ENCODE measurements around the gene MFSD6.
A peak's percentile ranks its signal among the peaks of the same experiment; 100 is the strongest.

MFSD6 gene

DNA sequence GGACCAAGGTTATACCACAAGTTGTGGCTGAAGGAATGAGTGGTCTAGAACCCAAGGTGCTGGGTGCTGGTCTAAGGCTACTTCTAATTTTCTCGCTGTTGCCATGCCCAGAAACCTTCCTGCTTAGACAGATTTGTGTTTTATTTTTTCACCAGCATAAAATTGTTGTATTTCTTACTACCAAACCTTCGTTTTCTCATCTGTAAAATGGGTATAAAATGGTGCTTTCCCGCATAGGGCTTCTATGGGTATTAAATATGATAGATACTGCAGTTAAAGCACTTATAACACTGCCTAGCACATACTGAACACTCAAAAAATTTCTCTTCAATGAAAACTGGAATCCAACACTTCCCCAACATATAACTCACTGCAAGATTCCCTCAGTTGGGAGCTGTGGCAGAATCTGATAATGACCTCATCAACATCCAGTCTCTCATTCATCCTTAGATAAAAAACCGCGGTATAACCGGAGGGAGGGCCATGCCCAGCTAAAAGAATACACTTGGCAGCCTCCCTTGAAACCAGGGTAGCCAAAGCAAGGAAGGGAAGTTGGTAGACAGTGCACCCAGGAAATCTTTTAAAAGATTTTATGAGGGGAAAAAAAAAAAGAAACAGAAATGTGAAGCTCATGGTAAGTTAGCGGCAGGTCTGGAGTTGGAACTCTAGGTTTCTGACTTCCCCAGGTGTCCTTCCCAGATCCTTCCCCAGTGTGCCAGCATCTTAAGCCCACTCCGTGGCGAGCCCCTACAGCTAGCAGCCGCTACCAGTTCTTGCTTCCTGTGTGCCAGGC lies 125.2 kb downstream of the MFSD6 start:
- TF ChIP-seq, protein P1, sequence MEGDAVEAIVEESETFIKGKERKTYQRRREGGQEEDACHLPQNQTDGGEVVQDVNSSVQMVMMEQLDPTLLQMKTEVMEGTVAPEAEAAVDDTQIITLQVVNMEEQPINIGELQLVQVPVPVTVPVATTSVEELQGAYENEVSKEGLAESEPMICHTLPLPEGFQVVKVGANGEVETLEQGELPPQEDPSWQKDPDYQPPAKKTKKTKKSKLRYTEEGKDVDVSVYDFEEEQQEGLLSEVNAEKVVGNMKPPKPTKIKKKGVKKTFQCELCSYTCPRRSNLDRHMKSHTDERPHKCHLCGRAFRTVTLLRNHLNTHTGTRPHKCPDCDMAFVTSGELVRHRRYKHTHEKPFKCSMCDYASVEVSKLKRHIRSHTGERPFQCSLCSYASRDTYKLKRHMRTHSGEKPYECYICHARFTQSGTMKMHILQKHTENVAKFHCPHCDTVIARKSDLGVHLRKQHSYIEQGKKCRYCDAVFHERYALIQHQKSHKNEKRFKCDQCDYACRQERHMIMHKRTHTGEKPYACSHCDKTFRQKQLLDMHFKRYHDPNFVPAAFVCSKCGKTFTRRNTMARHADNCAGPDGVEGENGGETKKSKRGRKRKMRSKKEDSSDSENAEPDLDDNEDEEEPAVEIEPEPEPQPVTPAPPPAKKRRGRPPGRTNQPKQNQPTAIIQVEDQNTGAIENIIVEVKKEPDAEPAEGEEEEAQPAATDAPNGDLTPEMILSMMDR (IDR thresholded peaks at IDR 0.05; ENCODE audit: insufficient read depth, low read depth, low read length, missing control alignments) = no peak
- H3K4me3 ChIP-seq (ENCODE audit: low read length) = peak overlapping the region; percentile 71
- no peak for DNase-seq (ENCODE audit: low read depth)

DNA sequence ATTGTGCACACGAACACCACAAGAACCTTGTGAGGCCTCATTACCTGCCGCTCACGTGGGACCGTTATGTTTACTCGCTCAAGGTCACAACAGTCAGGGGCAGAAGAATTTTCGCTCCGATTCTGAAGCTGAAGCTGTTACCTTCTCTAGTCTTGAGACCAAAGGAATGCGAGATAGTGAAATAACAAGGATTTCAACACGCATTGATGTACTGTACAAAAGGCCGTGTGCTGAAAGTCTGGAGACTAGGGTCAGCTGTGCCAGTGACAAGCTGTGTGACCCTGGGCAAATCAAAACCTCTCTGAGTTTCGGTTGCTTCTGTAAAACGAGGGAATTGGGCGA lies 125.8 kb downstream of the MFSD6 start:
- DNase-seq (ENCODE audit: low read depth) = no peak
- TF ChIP-seq, protein P1 (IDR thresholded peaks at IDR 0.05; ENCODE audit: insufficient read depth, low read depth, low read length, missing control alignments) = no peak
- peak overlapping the region; percentile 71 for H3K4me3 ChIP-seq (ENCODE audit: low read length)

DNA sequence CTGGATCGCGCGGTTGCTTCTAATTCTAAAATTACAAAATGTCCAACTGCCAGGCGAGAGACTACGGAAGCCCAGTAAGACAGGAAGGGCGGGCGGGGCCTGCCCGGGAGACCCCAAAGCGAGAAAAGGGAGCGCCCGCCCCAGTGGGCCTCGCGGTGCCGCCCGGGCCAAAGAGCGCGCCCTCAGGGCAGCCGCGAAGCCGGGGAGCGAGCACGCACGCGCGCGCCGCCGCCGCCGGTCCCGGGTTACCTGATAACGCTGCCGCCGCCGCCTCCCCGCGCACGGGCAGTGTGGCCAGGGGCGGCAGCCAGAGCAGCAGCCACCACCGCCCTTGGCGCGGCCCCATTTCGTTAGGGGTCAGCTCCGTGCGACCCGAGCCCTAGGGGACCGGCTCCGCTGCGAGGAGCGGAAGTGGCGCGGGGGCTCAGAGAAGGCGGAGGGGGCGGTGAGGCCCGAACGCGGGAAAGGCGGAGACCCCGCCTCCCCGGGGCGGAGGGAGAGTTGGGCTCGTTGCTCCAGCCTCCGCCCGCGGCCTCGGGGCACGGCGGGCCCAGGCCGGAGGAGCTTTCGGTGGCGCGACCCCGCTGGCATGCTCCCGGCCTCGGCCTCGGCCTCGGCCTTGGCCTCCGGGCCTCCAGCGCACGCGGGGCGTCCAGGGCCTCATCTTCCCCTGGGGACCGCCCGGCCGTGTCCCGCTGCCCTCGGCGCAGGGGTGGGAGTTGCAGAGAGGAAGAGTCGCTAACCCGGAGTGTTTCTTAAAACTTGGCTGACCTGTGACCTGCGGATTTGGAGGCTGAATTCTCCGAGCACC lies 126.4 kb downstream of the MFSD6 start, which contains the start of gene NEMP2:
Gene NEMP2, minus strand, starts transcription at position 413 of the 811 bp plus-strand sequence. Its CDS starts 67 bp downstream, at position 346.
- H3K4me3 ChIP-seq (ENCODE audit: low read length) = peak within 1 kb of the TSS; percentile 71
- TF ChIP-seq, protein P1 (IDR thresholded peaks at IDR 0.05; ENCODE audit: insufficient read depth, low read depth, low read length, missing control alignments) = no peak
- peak; percentile 61 for DNase-seq (ENCODE audit: low read depth)

DNA sequence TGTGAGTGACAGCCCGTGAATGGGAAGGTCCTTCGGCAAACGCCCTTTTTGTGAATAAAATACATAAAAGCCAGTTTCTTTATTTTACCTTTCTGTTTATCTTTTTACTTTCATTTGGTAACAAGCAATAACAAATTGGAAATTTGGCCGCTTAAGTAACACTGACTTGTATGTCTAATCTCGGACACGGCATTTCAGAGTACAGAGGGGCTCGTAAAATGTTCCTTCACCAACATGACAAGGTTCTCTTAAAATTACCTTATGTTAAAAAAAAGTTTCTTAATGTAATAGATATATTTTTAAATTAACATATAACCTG lies 126.9 kb downstream of the MFSD6 start:
- TF ChIP-seq, protein P1 (IDR thresholded peaks at IDR 0.05; ENCODE audit: insufficient read depth, low read depth, low read length, missing control alignments) = no peak
- DNase-seq (ENCODE audit: low read depth) = no peak
- peak overlapping the region; percentile 71 for H3K4me3 ChIP-seq (ENCODE audit: low read length)

DNA sequence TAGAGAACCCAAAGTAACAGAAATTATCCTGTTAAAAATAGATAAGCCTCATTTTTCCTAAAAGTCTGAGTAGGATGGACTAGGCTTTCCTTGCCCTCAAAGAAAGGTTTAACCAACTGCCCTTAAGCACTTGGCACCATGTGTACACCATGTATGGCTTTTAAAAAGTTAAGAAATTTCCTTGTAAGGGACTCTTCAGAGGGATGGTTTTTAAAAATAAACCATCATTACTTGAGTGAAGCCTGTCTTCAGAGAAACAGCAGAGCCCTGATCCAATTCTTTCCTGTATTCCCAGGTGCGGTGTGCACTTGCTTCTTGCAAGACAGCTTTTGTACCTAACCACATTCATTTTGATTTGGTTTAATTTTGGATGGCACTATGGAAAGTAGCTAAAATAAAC lies 127.4 kb downstream of the MFSD6 start:
- H3K4me3 ChIP-seq (ENCODE audit: low read length) = peak overlapping the region; percentile 71
- no peak for DNase-seq (ENCODE audit: low read depth)

DNA sequence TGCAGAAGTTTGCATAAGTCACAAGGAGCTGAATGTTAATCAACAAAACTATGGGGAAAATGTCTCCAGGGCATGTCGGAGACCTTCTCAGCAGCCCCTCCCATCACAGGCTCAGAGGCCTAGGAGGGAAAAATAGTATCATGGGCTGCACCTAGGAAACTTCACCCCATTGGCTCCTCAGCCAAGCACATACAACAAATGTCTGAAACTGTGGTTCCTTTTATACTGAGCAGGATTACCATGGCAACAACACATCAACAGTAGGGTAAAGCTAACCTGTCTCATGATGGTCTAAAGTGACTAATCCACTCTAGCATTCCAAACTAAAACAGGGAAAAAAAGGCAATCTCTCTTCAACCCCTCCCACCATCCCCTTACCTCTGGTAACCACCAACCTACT lies 129.6 kb downstream of the MFSD6 start:
- peak; percentile 28 for DNase-seq (ENCODE audit: low read depth)
- TF ChIP-seq, protein P1 (IDR thresholded peaks at IDR 0.05; ENCODE audit: insufficient read depth, low read depth, low read length, missing control alignments) = no peak

More for the DNA sequence above, 127.4 kb downstream of the MFSD6 start:
- TF ChIP-seq, protein P1 (IDR thresholded peaks at IDR 0.05; ENCODE audit: insufficient read depth, low read depth, low read length, missing control alignments) = no peak

More for the DNA sequence above, 129.6 kb downstream of the MFSD6 start:
- no peak overlapping the region for H3K4me3 ChIP-seq (ENCODE audit: low read length)

All from epithelial cell of esophagus (primary cell).